ENCODE data around the gene DEF6.
A peak's percentile ranks its signal among the peaks of the same experiment; 100 is the strongest.

DEF6 gene

GRCh38 chr6:35294308-35294945 lies 3.2 kb upstream of the DEF6 start:
- no peaks in the 10 kb centered on the region for H4K20me1 ChIP-seq (ENCODE audit: insufficient read depth, low read length, poor library complexity, severe bottlenecking)
- H2AFZ ChIP-seq (ENCODE audit: low read length) = no peak overlapping the region
- H3K4me1 ChIP-seq (ENCODE audit: insufficient read depth, low read length, poor library complexity, severe bottlenecking) = peaks cover 44% of the 10 kb centered on the region
- peak overlapping the region; percentile 98 for H3K9ac ChIP-seq (ENCODE audit: low read depth, low read length, poor library complexity, severe bottlenecking)
- H3K9me2 ChIP-seq (replicated peaks; ENCODE audit: low read depth, low read length) = no peaks in the 10 kb centered on the region
- TF ChIP-seq, protein P1, sequence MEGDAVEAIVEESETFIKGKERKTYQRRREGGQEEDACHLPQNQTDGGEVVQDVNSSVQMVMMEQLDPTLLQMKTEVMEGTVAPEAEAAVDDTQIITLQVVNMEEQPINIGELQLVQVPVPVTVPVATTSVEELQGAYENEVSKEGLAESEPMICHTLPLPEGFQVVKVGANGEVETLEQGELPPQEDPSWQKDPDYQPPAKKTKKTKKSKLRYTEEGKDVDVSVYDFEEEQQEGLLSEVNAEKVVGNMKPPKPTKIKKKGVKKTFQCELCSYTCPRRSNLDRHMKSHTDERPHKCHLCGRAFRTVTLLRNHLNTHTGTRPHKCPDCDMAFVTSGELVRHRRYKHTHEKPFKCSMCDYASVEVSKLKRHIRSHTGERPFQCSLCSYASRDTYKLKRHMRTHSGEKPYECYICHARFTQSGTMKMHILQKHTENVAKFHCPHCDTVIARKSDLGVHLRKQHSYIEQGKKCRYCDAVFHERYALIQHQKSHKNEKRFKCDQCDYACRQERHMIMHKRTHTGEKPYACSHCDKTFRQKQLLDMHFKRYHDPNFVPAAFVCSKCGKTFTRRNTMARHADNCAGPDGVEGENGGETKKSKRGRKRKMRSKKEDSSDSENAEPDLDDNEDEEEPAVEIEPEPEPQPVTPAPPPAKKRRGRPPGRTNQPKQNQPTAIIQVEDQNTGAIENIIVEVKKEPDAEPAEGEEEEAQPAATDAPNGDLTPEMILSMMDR (conservative IDR thresholded peaks at IDR 0.05; ENCODE audit: low read length) = peak; percentile 96
- TF ChIP-seq EZH2phosphoT487 (IDR thresholded peaks at IDR 0.05; ENCODE audit: borderline replicate concordance) = no peak
- H3K79me2 ChIP-seq (ENCODE audit: insufficient read depth, low read length) = peaks cover 18% of the 10 kb centered on the region
- H3K4me2 ChIP-seq (ENCODE audit: low read depth, low read length, poor library complexity, severe bottlenecking) = no peak overlapping the region
- H3K36me3 ChIP-seq (ENCODE audit: insufficient read depth, low read length) = peaks cover 17% of the 10 kb centered on the region; the same call in 1 of the 2 replicates
- H3K27me3 ChIP-seq (ENCODE audit: insufficient read depth, low read length, poor library complexity, severe bottlenecking) = no peaks in the 10 kb centered on the region
- H3K4me3 ChIP-seq (ENCODE audit: low read length, poor library complexity, severe bottlenecking) = no peak overlapping the region
- H3K9me3 ChIP-seq (ENCODE audit: insufficient read depth, low read depth, low read length) = no peaks in the 10 kb centered on the region
- H3F3A ChIP-seq (ENCODE audit: low read depth) = no peaks in the 10 kb centered on the region

DNA sequence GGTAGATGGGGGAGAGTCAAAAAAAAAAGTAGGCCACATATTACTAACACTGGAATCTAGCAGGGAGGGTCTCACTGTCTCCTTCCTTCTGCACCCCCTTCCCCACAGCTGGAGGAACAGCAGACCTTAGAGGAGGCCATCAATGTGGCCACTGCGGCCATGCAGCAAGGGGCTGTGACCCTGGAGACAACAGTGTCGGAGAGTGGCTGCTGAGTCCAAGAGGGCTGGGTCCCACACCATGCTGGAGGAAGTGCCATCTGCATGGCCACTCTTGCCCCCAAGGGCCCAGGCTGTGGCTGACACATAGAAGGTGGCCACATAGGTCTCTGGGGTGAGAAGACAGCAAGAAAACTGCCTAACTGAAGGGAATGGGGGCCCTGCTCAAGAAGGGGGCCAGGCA lies 2.6 kb upstream of the DEF6 start:
- TF ChIP-seq, protein P1 (conservative IDR thresholded peaks at IDR 0.05; ENCODE audit: low read length) = no peak
- no peak for TF ChIP-seq EZH2phosphoT487 (IDR thresholded peaks at IDR 0.05; ENCODE audit: borderline replicate concordance)
- H2AFZ ChIP-seq (ENCODE audit: low read length) = no peak overlapping the region
- peaks cover 50% of the 10 kb centered on the region for H3K4me1 ChIP-seq (ENCODE audit: insufficient read depth, low read length, poor library complexity, severe bottlenecking)
- H3K9me3 ChIP-seq (ENCODE audit: insufficient read depth, low read depth, low read length) = no peaks in the 10 kb centered on the region
- no peaks in the 10 kb centered on the region for H3K27me3 ChIP-seq (ENCODE audit: insufficient read depth, low read length, poor library complexity, severe bottlenecking)
- peak overlapping the region; percentile 10 for H3K4me2 ChIP-seq (ENCODE audit: low read depth, low read length, poor library complexity, severe bottlenecking)
- H3K4me3 ChIP-seq (ENCODE audit: low read length, poor library complexity, severe bottlenecking) = no peak overlapping the region
- peaks cover 17% of the 10 kb centered on the region; the same call in 1 of the 2 replicates for H3K36me3 ChIP-seq (ENCODE audit: insufficient read depth, low read length)
- H3F3A ChIP-seq (ENCODE audit: low read depth) = no peaks in the 10 kb centered on the region
- no peaks in the 10 kb centered on the region for H3K9me2 ChIP-seq (replicated peaks; ENCODE audit: low read depth, low read length)
- H4K20me1 ChIP-seq (ENCODE audit: insufficient read depth, low read length, poor library complexity, severe bottlenecking) = peaks cover 3% of the 10 kb centered on the region
- H3K79me2 ChIP-seq (ENCODE audit: insufficient read depth, low read length) = peaks cover 24% of the 10 kb centered on the region
- peak overlapping the region; percentile 98 for H3K9ac ChIP-seq (ENCODE audit: low read depth, low read length, poor library complexity, severe bottlenecking)

- Histone ChIP-seq H3K4me3 (ENCODE audit: low read length, poor library complexity, severe bottlenecking) (no peak overlapping the region), H2AFZ (ENCODE audit: low read length) (no peak overlapping the region), H3F3A (ENCODE audit: low read depth) (no peaks in the 10 kb centered on the region), H3K79me2 (ENCODE audit: insufficient read depth, low read length) (peaks cover 31% of the 10 kb centered on the region), H3K9me3 (ENCODE audit: insufficient read depth, low read depth, low read length) (no peaks in the 10 kb centered on the region), H3K4me1 (ENCODE audit: insufficient read depth, low read length, poor library complexity, severe bottlenecking) (peaks cover 57% of the 10 kb centered on the region), H3K4me2 (ENCODE audit: low read depth, low read length, poor library complexity, severe bottlenecking) (peak overlapping the region; percentile 10), H4K20me1 (ENCODE audit: insufficient read depth, low read length, poor library complexity, severe bottlenecking) (peaks cover 9% of the 10 kb centered on the region), H3K9me2 (replicated peaks; ENCODE audit: low read depth, low read length) (no peaks in the 10 kb centered on the region), H3K36me3 (ENCODE audit: insufficient read depth, low read length) (peaks cover 11% of the 10 kb centered on the region; the same call in 1 of the 2 replicates), H3K9ac (ENCODE audit: low read depth, low read length, poor library complexity, severe bottlenecking) (peak overlapping the region; percentile 98), H3K27me3 (ENCODE audit: insufficient read depth, low read length, poor library complexity, severe bottlenecking) (no peaks in the 10 kb centered on the region)
- TF ChIP-seq EZH2phosphoT487 (IDR thresholded peaks at IDR 0.05; ENCODE audit: borderline replicate concordance) = no peak
- TF ChIP-seq, protein P1 (conservative IDR thresholded peaks at IDR 0.05; ENCODE audit: low read length) = no peak
These were observed 1.9 kb upstream of the DEF6 start for GRCh38 chr6:35295521-35296315.

Data from Loucy (cell line).